Measurements from ENCODE around the gene UGT1A8.
"Not testable (repeated sequence)": the region's sequence is repeated elsewhere in the genome, so short reads cannot be mapped to it uniquely, and the experiment has no call there.

Gene UGT1A8

DNA sequence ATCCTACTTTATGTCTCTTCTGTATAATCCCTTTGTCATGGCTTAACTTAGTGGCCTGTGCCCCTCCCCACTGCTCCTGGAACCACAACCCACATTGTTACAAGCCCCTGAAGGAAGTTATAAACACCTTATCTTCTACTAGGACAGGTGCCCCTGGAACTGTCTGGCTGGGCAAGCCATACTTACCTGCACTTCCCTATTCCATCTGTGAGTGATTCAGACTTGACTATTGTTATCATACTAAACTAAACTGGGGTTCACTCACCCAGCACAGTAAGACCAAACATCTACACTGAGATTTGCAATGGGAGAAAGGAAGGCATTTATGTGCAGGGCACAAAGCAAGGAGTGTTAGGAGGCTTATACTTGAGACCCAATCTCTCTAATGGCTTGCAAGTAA, 71.6 kb downstream of the UGT1A8 start:
- DNase-seq, result no peak

DNA sequence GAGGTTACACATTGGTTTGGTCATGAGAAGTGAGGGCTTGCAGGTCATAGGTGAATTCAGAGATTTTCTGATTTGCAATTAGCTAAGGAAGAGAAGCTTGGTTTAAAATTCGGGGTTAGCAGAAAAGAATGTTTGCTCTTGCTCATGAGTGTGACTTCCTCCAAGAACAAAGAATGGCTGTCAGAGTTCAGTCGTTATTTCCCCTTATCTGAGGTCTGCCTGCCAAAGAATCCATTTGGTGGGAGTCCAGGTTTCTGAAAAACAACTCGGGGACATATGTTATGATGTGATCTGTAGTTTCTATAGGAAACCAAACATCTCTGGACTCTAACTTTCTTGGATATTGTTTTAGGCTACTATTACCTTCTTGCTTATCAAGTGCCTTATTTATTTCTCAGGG, 72.1 kb downstream of the UGT1A8 start:
- no peak for DNase-seq

DNA sequence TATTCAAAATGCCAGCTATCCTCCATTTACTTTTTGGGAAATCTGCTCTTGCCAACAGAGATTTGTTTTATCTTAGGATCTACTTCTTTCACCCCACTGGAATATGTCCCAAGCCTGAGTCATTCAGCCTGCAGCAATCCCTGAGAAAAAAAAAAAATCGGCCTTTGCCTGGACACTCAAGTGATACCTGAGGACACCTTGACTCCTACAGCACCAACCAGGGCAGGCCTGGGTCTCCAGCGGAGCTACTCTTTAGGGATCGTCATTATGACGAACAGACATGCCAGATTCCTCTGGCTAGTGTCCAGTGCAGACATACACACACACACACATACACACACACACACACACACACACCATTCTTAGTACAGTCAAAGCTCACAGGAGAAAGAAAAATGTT, 73.0 kb downstream of the UGT1A8 start:
- DNase-seq, result no peak

DNA sequence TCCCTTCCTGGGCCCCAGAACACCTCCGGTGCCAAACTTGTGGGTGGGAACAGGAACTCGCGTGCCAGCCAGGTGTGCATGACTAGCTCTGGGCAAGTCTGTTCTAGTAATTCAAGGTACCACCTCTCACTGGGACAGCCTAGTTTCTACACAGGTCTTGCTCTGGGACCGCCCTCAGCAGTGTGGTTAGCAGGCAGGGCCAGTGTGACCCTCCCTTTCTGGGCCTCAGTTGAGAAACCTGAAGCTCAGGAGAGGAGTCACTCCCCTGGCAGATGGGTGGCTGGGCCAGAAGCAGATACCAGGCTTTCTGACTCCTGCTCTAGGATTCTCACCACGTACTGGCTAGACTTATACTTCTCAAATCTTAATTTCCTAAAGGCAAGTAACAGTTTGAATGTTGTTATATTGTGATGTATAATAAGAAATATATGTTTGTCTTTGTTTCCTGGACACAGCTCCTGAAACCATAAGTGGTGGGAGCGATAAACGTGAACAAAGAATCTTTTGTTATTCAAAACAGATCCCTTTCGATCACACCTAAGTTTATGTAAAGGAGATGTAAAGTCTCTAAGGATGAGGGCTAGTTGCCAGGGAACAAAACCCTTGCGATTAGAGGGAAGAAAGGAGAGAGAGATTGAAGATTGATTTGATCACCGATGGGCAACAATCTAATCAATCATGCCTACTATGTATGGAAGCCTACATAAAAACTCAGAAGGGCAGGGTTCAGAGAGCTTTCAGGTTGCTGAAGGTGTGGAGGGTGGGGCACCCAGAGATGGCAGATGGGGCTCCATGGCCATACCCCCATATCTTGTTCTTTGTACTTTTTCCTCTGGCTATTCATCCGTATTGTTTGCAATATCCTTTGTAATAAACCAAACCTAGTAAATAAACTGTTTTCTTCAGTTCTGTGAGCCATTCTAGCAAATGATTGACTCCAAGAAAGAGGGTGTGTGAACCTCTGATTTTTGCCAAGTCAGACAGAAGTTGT, 74.3 kb downstream of the UGT1A8 start:
- no peak for DNase-seq

DNA sequence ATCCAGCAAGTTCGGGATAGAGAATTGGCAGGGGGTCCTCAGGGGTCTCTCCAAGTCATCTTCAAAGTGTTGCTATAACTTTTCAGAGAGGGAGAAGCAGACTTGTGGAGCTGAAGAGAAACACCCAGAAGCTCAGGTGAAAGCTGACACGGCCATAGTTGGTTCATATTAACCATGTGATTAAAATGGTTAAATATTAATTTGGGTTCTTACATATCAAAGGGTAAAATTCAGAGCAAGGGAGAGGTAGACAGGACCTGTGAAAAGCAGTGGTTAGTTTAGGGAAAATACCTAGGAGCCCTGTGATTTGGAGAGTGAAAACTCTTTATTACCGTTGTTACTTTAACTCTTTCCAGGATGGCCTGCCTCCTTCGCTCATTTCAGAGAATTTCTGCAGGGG, 75.2 kb downstream of the UGT1A8 start, which contains the start of gene UGT1A6:
Gene UGT1A6, plus strand, starts transcription at position 243 of the 400 bp plus-strand sequence. Its CDS starts 115 bp downstream, at position 358.
- no peak for DNase-seq

GRCh38 chr2:233693963-233694362, 76.5 kb downstream of the UGT1A8 start:
- no peak for DNase-seq

DNA sequence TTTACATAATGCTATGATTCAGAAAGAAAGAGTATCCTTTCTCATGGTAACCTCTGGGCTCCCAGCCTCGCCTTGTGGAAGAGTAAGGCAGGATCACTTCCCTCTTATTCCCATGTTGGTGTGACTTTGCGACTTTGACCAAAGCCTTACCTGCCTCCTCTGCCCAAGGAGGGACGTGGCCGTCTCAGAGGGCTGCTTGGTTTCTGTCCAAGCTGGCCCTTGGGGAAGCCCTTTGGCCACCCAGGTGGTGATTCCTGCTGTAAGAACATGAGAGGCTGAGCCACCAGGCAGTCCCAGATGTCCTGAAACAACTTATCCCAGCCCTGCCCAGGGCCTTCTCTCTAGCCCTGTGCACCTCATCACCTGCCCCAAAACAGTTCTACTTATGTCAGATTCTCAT, 81.3 kb downstream of the UGT1A8 start:
- DNase-seq, result no peak

- no peak for DNase-seq
These were observed 82.1 kb downstream of the UGT1A8 start for GRCh38 chr2:233699424-233700027.

- DNase-seq, result no peak
These were observed 82.7 kb downstream of the UGT1A8 start for GRCh38 chr2:233700028-233700635.

DNA sequence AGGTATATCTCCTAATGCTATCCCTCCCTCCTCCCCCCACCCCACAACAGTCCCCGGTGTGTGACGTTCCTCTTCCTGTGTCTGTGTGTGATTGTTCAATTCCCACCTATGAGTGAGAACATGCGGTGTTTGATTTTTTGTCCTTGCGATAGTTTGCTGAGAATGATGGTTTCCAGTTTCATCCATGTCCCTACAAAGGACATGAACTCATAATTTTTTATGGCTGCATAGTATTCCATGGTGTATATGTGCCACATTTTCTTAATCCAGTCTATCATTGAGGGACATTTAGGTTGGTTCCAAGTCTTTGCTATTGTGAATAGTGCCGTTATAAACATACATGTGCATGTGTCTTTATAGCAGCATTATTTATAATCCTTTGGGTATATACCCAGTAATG, 83.4 kb downstream of the UGT1A8 start:
- DNase-seq, result not testable (repeated sequence)

GRCh38 chr2:233702238-233702637, 84.8 kb downstream of the UGT1A8 start:
- no peak for DNase-seq

DNA sequence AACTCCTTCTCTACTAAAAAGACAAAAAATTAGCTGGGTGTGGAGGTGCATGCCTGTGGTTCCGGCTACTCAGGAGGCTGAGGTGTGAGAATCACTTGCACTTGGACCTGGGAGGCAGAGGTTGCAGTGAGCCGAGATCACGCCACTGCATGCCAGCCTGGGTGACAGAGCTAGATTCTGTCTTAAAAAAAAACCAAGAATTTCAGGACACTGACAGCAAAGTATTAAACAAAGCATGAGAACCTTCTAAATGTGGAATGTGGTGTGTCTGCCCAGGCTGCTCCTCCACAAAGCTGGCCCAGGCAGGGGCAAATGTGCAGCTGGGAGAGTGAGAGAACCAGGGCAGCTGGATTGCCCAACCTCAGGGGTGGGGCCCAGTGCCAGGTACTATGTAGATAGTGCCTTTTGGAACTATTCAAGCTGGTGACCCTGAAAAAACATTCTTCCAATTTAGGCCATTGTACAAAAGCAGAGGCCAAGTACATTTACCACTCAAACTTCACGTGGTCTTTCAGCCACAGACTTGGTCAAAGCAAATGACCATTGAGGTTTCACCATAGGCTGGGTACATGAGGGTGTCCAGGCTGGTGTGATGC, 88.6 kb downstream of the UGT1A8 start:
- DNase-seq, result no peak

GRCh38 chr2:233706720-233707119, 89.3 kb downstream of the UGT1A8 start:
- DNase-seq, result no peak

DNA sequence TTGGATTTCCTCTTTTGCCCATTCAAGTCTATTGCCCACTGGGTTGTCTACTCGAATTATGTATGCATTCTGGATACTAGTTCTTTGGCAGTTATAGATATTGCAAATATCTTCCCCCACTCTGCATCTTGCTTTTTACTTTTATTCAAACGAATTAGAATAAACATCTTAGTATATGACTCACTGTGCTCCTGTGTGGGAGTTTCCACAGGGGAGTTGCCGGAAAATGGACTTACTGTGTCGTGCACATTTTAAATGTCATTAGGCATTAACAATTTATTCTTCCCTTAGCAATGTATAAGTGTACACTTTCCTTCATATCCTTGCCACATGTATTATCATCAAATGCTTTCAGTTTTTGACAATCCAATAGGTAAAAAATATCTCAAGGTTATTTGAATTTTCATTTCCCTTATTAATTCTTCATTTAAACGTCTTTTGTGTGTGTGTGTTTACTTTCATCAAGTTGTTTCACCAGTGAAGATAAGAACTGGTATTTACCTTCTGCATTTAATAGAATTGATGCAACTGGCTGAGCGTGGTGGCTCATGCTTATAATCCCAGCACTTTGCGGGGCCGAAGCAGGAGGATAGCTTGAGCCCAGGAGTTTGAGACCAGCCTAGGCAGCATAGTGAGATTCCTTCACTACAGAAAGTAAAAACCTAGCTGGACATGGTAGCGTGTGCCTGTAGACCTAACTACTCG, 90.7 kb downstream of the UGT1A8 start:
- no peak for DNase-seq

- DNase-seq, result no peak
These were observed 91.5 kb downstream of the UGT1A8 start for GRCh38 chr2:233708942-233709341.

DNA sequence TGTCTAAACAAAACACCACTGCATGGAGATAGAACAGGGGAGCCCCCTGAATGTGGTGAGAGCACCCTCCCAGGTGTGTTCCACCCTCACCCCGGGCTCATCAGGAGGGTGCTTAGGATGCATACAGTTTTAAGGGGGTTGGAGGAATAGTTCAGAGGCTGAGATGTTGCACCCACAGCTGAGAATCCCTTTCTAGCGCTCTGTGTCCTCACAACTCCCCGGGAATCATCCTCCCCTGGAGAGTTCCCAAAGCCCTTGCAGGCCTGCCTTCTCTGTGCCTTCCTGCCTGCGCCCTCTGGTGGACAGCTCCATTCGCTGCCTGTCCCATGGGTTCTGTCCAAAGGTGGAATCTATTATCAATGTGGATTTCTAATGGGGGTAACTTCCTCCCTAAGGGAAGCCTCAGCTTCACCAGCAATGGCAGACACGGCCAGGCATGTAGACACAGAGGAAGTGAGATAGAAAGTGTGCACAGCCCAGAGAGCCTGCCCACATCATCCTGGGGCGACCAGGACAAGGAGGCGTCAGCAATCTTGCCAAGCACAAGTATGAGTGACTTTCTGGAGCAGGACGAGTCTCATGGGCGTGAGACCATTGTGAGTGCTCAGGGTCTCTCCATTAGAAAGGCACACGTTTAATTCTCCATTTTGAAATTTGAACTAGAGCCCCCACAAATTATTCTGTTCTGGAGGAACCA, 94.0 kb downstream of the UGT1A8 start:
- peak; percentile 24 to 56 (median 28) for DNase-seq

DNA sequence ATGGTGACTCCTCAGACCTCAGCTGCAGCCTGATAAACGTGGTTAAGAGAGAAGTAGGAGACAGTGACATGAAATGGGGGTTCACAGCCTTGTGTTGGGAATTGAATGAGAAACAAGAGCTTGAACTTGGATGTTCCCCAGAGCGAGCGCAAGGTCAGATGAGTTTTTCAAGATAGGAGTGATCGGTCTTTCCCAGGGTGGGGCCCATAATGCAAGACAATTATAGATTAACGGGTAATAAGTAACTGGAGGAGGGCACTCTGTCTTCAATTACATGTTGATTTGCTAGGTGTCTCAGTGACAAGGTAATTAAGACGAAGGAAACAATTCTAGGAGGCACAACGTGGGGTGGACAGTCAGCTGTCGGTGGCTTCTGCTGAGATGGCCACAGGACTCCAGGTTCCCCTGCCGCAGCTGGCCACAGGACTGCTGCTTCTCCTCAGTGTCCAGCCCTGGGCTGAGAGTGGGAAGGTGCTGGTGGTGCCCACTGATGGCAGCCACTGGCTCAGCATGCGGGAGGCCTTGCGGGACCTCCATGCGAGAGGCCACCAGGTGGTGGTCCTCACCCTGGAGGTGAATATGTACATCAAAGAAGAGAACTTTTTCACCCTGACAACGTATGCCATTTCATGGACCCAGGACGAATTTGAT, 95.3 kb downstream of the UGT1A8 start, which contains the start of gene UGT1A5:
Gene UGT1A5, plus strand, starts transcription at position 297 of the 651 bp plus-strand sequence. Its CDS starts 85 bp downstream, at position 382.
- no peak for DNase-seq

DNA sequence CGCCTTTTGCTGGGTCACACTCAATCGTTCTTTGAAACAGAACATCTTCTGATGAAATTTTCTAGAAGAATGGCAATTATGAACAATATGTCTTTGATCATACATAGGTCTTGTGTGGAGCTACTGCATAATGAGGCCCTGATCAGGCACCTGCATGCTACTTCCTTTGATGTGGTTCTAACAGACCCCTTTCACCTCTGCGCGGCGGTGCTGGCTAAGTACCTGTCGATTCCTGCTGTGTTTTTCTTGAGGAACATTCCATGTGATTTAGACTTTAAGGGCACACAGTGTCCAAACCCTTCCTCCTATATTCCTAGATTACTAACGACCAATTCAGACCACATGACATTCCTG, 95.8 kb downstream of the UGT1A8 start:
- no peak for DNase-seq

GRCh38 chr2:233714121-233714520, 96.7 kb downstream of the UGT1A8 start:
- DNase-seq, result no peak

GRCh38 chr2:233718552-233718951, 101.1 kb downstream of the UGT1A8 start, which contains the start of gene UGT1A4:
Gene UGT1A4, plus strand, starts transcription at chr2:233718736. Its CDS starts 85 bp downstream, at chr2:233718821.
- DNase-seq, result no peak

DNA sequence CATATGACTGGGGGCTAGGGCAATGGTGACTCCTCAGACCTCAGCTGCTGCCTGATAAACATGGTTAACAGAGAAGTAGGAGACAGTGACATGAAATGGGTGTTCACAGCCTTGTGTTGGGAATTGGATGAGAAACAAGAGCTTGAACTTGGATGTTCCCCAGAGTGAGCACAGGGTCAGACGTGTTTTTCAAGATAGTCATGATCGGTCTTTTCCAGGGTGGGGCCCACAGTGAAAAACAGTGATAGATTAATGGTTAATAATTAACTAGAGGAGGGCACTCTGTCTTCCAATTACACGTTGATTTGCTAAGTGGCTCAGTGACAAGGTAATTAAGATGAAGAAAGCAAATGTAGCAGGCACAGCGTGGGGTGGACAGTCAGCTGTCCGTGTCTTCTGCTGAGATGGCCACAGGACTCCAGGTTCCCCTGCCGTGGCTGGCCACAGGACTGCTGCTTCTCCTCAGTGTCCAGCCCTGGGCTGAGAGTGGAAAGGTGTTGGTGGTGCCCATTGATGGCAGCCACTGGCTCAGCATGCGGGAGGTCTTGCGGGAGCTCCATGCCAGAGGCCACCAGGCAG, 111.4 kb downstream of the UGT1A8 start, which contains the start of gene UGT1A3:
Gene UGT1A3, plus strand, starts transcription at position 320 of the 579 bp plus-strand sequence. Its CDS starts 85 bp downstream, at position 405.
- no peak for DNase-seq

Measured in activated CD4-positive, CD25-positive, alpha-beta regulatory T cell (primary cell).